ENCODE data around the gene SRSF3.

GRCh38 chr6:36633915-36634314, 39.8 kb downstream of the SRSF3 start:
- TF ChIP-seq, protein P1, sequence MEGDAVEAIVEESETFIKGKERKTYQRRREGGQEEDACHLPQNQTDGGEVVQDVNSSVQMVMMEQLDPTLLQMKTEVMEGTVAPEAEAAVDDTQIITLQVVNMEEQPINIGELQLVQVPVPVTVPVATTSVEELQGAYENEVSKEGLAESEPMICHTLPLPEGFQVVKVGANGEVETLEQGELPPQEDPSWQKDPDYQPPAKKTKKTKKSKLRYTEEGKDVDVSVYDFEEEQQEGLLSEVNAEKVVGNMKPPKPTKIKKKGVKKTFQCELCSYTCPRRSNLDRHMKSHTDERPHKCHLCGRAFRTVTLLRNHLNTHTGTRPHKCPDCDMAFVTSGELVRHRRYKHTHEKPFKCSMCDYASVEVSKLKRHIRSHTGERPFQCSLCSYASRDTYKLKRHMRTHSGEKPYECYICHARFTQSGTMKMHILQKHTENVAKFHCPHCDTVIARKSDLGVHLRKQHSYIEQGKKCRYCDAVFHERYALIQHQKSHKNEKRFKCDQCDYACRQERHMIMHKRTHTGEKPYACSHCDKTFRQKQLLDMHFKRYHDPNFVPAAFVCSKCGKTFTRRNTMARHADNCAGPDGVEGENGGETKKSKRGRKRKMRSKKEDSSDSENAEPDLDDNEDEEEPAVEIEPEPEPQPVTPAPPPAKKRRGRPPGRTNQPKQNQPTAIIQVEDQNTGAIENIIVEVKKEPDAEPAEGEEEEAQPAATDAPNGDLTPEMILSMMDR (IDR thresholded peaks at IDR 0.05), result no peak
- TF ChIP-seq POLR2A (IDR thresholded peaks at IDR 0.05), result no peak

Data from adrenal gland (tissue), 5 donors.